Stimulated activated CD4-positive, alpha-beta T cell treated with anti-CD3 and anti-CD28 coated beads, Interleukin-1b, Interleukin-23, amount 100 ng/mL, for 1 hour (primary cell): ENCODE measurements around the gene LRRK2.
"Not testable (repeated sequence)": the region's sequence is repeated elsewhere in the genome, so short reads cannot be mapped to it uniquely, and the experiment has no call there.

Experiments
- DNase-seq, 2 donors: peaks; one replicate each; pipeline ENCODE4 v3.0.0-alpha.2; 2020; ENCODE audit warnings: low read depth in 2 of 2

The LRRK2 gene

GRCh38 chr12:40224439-40225291 lies at the start of gene LRRK2:
TSS of gene LRRK2 (plus strand) at chr12:40224997. CDS start at chr12:40225132, 135 bp downstream.
- peak in 1 of 2 donors; percentile 1 for DNase-seq

- no peak for DNase-seq
These were observed 49.8 kb upstream of the LRRK2 start for GRCh38 chr12:40175045-40175444.

GRCh38 chr12:40175489-40175888 lies 49.3 kb upstream of the LRRK2 start:
- DNase-seq = no peak

GRCh38 chr12:40178701-40179100 lies 46.1 kb upstream of the LRRK2 start:
- no peak for DNase-seq

GRCh38 chr12:40181490-40181889 lies 43.3 kb upstream of the LRRK2 start:
- DNase-seq = no peak

GRCh38 chr12:40183715-40184114 lies 41.1 kb upstream of the LRRK2 start:
- no peak for DNase-seq

- DNase-seq = no peak
These were observed 40.1 kb upstream of the LRRK2 start for GRCh38 chr12:40184493-40185302.

- DNase-seq = no peak
These were observed 39.5 kb upstream of the LRRK2 start for GRCh38 chr12:40185303-40185693.

- no peak for DNase-seq
These were observed 36.1 kb upstream of the LRRK2 start for GRCh38 chr12:40188558-40189320.

GRCh38 chr12:40192704-40193255 lies 32.0 kb upstream of the LRRK2 start:
- DNase-seq = no peak

- DNase-seq = no peak
These were observed 30.0 kb upstream of the LRRK2 start for GRCh38 chr12:40194846-40195245.

- DNase-seq = no peak
These were observed 27.2 kb upstream of the LRRK2 start for GRCh38 chr12:40197590-40197989.

GRCh38 chr12:40198601-40199000 lies 26.2 kb upstream of the LRRK2 start:
- DNase-seq = no peak

GRCh38 chr12:40202095-40203059 lies 22.4 kb upstream of the LRRK2 start:
- DNase-seq = no peak

GRCh38 chr12:40203060-40203430 lies 21.8 kb upstream of the LRRK2 start:
- DNase-seq = no peak

- DNase-seq = no peak
These were observed 20.5 kb upstream of the LRRK2 start for GRCh38 chr12:40204337-40204736.

- no peak for DNase-seq
These were observed 17.2 kb upstream of the LRRK2 start for GRCh38 chr12:40207551-40207950.

- no peak for DNase-seq
These were observed 15.9 kb upstream of the LRRK2 start for GRCh38 chr12:40208707-40209446.

GRCh38 chr12:40209886-40210285 lies 14.9 kb upstream of the LRRK2 start:
- DNase-seq = no peak

GRCh38 chr12:40211186-40211585 lies 13.6 kb upstream of the LRRK2 start:
- DNase-seq = not testable (repeated sequence)
